DOHH2 (cell line): ENCODE results near the gene MED27.

Source experiments
- EZH2phosphoT487 ChIP-seq: fragments of 200-600 bp; sonication (generic); IDR thresholded peaks from 2 replicates; pipeline ENCODE4 v1.6.1; 2017; ENCODE audit warnings: borderline replicate concordance, mild to moderate bottlenecking, antibody characterized with exemption, low read length, moderate library complexity, mixed read lengths
- TF ChIP-seq, protein P1 (sequence below): fragments of 200-600 bp; sonication (generic); IDR thresholded peaks from one replicate; pipeline ENCODE4 v1.5.1; 2014; ENCODE audit warnings: antibody characterized with exemption, mild to moderate bottlenecking, low read depth, low read length; ENCODE audit not compliant: poor library complexity, severe bottlenecking

GRCh38 chr9:131951155-131951554 lies 128.5 kb downstream of the MED27 start:
- TF ChIP-seq, protein P1, sequence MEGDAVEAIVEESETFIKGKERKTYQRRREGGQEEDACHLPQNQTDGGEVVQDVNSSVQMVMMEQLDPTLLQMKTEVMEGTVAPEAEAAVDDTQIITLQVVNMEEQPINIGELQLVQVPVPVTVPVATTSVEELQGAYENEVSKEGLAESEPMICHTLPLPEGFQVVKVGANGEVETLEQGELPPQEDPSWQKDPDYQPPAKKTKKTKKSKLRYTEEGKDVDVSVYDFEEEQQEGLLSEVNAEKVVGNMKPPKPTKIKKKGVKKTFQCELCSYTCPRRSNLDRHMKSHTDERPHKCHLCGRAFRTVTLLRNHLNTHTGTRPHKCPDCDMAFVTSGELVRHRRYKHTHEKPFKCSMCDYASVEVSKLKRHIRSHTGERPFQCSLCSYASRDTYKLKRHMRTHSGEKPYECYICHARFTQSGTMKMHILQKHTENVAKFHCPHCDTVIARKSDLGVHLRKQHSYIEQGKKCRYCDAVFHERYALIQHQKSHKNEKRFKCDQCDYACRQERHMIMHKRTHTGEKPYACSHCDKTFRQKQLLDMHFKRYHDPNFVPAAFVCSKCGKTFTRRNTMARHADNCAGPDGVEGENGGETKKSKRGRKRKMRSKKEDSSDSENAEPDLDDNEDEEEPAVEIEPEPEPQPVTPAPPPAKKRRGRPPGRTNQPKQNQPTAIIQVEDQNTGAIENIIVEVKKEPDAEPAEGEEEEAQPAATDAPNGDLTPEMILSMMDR, result no peak
- TF ChIP-seq EZH2phosphoT487, result no peak
